SW 1271 (cell line): Measurements from ENCODE around the gene RAB11FIP3.
"Not testable (repeated sequence)": the region's sequence is repeated elsewhere in the genome, so short reads cannot be mapped to it uniquely, and the experiment has no call there.

Source experiments
- DNase-seq, 2 experiments: peaks; one replicate each; lab custom pipeline; 2025; lab: John Stamatoyannopoulos, UW

RAB11FIP3 gene

GRCh38 chr16:391885-392335 lies 33.5 kb upstream of the RAB11FIP3 start:
- DNase-seq = peak in 1 of 2 experiments; percentile 46

DNA sequence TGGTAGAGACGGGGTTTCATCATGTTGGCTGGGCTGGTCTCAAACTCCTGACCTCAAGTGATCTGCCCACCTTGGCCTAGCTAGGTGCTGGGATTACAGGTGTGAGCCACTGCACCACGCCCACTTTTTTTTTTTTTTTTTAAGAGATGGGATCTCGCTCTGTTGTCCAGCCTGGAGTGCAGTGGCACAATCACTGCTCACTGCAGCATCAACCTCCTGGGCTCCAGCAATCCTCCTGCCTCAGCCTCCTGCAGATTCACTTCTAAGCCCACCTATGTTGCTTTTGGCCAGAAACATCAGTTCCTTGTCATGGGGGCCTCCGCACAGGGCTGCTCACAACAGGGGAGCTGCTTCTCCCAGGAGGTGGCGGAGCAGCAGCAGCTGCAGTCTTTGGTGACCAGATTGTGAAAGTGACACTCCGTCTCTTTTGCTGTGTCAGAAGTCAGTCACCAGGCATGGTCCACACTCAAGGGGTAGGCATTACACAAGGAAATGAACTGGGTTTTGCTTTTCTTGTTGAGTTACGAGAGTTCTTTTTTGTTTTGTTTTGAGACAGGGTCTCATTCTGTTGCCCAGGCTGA lies 32.9 kb upstream of the RAB11FIP3 start:
- DNase-seq = no peak

GRCh38 chr16:396199-396598 lies 29.2 kb upstream of the RAB11FIP3 start:
- DNase-seq = no peak

DNA sequence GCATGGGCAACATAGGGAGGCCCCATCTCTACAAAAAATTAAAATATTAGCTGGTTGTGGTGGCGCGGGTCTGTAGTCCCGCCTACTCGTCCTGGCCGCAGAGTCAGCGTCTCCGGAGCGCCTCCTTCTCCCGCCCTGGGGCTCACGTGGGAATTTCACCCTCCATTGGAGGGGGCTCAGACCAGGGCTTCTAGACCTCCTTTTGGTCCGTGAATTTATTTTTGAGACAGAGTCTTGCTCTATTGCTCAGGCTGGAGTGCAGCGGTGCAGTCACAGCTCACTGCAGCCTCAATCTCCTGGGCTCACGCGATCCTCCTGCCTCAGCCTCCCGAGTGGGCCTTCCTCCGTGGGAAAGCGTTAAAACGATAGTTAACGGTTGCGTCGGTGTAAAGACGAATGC lies 28.8 kb upstream of the RAB11FIP3 start:
- DNase-seq = peak in 1 of 2 experiments; percentile 30

GRCh38 chr16:397135-397661 lies 28.3 kb upstream of the RAB11FIP3 start, which contains the start of gene NME4:
Gene NME4 (plus strand): TSS chr16:397199. CDS start chr16:397223, 24 bp downstream.
- DNase-seq = no peak

DNA sequence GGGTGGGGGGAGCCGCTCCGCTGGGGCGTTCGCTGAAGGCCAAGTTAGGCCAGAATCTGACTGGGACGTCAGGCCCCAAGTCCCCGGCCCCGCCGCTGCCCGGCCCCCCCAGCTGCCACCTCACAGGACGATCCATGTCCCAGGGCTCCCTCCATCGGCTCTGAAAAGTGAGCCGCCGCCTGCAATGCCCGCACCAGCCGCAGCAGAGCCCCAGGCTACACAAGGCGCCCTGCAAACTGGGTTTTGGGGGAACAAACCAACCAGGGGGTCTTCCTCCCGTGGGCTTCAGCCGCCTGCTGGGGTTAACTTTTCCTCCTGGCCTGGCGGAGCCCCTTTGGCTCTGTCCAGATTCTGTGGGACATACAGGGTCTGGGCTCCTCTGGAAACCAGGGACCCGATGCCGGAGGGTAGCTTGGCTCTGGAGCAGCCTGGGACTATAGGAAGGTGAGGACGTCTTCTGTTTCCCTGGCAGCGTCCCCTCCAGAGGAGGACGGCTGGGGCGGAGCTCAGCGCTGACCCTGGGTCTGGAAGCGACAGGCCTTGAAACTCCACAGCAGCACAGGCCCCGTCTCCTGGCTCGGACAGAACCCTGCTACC lies 27.6 kb upstream of the RAB11FIP3 start:
- peak in 1 of 2 experiments; percentile 14 for DNase-seq

DNA sequence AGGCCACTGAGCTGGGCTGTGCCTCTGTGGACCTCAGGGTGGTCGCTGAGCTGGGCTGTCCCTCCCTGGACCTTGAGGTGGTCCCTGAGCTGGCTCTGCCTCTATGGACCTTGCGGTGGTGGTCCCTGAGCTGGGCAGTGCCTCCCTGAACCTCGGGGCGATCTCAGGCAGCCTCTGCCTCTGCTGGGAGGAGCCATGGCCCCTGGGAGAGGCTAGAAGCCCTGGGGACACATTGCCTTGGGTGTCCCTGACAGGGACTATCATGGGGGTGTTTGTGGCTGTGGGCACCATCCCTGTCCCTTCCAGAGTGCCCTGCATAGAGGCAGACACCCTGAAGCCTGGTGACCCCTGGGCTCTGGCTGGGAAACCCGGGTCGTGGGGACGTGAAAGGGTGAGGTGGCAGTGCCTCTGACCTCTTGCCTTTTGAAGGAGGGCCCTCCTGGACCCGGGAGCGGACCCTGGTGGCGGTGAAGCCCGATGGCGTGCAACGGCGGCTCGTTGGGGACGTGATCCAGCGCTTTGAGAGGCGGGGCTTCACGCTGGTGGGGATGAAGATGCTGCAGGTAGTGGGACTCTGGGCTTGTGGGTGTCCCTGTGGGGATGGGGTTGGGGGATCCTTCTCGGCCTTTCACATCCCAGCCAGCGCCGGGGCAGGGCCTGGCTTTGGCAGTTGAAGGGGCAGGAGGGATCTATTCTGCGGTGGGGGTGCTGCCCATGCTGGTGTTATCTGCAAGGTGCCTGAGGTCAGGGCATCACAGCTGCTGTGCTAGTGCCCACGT lies 26.7 kb upstream of the RAB11FIP3 start:
- DNase-seq = no peak

- DNase-seq = no peak
These were observed 26.0 kb upstream of the RAB11FIP3 start for GRCh38 chr16:399340-400019.

- DNase-seq = no peak
These were observed 25.3 kb upstream of the RAB11FIP3 start for GRCh38 chr16:400061-400591.

DNA sequence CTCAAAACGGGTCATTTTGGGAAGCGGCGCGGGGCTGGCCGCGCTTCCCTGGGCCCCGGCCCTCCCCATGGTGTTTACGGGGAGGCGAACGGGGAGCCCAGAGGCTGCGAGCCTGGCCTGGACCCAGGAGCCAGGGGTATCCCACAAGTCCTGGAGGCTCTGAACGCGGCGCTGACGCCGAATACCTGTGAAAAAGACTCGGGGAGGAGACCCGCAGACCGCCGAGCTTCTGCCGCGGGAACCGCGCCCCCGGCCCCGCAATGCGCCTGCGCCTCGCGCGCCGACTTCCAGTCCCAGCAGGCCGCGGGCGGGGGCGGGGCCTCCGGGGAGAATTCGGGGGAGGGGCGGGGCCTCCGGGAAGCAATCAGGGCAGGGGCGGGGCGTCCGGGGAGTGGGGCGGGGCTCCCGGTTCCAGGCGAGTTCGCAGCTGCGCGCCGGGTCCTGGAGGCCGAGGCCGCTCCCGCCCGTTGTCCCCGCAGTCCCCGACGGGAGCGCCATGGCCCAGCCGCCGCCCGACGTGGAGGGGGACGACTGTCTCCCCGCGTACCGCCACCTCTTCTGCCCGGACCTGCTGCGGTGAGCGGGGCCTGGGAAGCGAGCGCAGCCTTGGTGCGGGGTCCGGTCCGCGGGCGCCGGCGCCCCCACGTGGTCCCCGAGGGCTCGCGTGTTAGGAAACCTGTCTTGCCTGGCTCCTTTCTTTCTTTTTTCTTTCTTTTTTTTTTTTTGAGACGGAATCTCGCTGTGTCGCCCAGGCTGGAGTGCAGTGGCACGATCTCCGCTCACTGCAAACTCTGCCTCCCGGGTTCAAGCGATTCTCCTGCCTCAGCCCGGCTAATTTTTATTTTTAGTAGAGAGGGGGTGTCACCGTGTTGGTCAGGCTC lies 23.7 kb upstream of the RAB11FIP3 start, which contains the start of gene DECR2:
Gene DECR2, plus strand, starts transcription at position 418 of the 881 bp plus-strand sequence. Its CDS starts 79 bp downstream, at position 497.
- peak in 1 of 2 experiments; percentile 72 for DNase-seq

GRCh38 chr16:404971-405486 lies 20.4 kb upstream of the RAB11FIP3 start:
- DNase-seq = no peak

GRCh38 chr16:405548-406506 lies 19.6 kb upstream of the RAB11FIP3 start:
- no peak for DNase-seq

GRCh38 chr16:407253-407652 lies 18.2 kb upstream of the RAB11FIP3 start:
- DNase-seq = no peak

DNA sequence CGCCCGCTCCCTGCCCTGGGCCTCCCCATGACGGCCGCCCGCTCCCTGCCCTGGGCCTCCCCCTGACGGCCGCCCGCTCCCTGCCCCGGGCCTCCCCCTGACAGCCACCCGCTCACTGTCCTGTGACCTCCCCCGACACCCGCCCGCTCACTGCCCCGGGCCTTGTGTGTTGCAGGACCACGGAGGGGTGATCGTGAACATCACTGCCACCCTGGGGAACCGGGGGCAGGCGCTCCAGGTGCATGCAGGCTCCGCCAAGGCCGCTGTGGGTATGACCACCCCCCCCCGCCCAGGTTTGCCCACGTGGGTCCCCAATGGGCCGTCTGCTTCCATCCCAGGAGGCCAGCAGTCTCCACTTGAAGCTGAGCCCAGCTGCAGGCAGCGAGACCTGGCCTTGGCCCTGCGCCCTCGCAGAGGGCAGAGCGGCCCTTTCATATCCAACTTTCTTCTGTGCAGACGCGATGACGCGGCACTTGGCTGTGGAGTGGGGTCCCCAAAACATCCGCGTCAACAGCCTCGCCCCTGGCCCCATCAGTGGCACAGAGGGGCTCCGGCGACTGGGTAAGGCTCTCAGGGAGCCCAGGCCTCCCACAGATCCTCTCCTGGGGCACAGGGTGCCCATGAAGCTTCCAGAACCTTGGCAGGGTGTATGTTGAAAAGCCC lies 14.8 kb upstream of the RAB11FIP3 start:
- no peak for DNase-seq

DNA sequence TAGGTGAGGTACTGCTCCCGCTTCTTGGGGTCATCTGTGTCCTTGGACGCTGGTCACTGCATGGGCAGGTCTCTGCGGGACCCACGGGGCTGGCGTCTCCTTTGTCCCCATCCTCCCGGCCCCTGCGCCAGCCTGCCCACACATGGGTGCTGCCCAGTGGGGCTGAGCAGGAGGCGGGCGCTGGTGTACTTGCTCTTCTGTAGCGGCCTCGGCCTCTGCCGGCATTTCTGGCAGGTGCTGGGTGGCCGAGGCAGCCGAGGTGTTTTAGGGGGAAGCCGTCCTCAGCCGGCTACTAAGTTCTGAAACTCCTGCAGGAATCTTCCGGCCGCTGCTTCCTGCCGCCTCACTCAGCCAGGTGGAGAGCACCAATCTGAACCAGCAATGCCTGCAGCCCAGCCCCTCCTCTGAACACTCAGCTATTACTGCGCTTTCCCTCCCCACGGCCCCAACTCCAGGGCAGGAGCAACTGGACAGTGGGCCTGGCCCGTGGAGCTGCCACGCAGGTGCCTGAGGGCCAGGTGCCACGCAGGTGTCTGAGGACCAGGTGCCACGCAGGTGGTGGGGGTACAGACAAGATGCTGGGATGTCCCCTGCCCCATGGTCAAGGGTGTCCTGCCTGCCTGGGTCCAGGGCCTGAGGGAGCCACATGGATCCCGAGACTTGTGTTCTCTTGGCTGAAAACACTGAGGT lies 13.7 kb upstream of the RAB11FIP3 start:
- DNase-seq = no peak

DNA sequence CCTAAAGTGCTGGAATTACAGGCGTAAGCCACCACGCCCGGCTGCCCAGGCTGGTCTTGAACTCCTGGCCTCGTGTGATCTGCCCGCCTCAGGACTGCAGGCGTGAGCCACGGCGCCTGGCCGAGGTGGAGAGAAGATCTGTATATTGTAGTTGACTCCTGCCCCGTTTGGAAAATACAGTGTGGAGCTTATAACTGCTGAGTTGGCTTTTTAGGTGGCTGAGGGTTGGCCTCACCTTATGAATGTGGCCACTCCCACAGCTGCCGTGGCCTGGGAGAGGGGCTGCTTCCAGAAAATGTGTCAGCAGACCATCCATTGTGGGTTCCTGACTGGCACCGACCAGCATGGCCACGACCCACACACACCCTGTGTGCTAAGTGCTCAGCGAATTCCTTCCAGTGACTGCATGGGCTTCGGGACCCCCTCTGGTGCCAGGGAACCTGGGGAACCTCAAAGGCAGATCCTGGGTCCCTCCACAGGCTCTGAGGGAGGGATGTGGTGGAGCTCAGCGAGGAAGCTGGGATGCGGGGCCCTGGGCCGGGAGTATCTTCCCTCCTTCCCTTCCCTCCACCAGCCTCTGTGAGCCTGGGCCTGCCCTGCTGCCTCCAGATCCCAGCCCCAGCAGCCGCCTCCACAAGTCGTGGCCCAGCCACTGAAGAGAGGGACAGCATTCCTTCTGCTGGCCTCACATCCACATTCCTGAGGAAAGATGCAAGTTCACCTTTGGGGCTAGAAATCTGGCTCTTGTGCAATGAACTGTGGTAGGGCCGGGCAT lies 10.9 kb upstream of the RAB11FIP3 start:
- no peak for DNase-seq

DNA sequence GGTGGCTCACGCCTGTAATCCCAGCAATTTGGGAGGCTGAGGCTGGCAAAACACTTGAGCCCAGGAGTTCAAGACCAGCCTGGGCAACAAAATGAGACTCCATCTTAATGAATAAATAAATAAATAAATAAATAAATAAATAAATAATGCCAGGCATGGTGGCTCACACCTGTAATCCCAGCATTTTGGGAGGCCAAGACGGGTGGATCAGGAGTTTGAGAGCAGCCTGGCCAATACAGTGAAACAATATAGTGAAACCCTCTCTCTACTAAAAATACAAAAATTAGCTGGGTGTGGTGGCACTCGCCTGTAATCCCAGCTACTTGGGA lies 10.3 kb upstream of the RAB11FIP3 start:
- not testable (repeated sequence) for DNase-seq

DNA sequence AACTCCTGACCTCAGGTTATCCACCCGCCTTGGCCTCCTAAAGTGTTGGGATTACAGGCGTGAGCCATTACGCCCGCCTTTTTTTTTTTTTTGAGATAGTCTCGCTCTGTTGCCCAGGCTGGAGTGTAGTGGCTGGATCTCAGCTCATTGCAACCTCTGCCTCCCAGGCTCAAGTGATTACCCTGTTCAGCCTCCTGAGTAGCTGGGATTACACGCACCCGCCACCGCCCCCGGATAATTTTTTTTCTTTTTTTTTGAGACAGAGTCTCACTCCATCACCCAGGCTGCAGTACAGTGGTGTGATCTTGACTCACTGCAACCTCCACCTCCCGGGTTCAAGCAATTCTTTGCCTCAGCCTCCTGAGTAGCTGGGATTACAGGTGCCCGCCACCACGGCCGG lies 3.3 kb upstream of the RAB11FIP3 start:
- not testable (repeated sequence) for DNase-seq
